Stimulated activated CD8-positive, alpha-beta memory T cell treated with anti-CD3 and anti-CD28 coated beads, Interleukin-12 subunit alpha, Interleukin-12 subunit beta, amount 100 ng/mL, for 4 hours (primary cell): Measurements from ENCODE around the gene FAM83F.

ENCODE experiments used
- DNase-seq: peaks from one replicate; pipeline ENCODE4 v3.0.0-alpha.2; 2020; ENCODE audit warnings: low read depth

FAM83F gene

GRCh38 chr22:40065981-40066380, 71.2 kb downstream of the FAM83F start:
- no peak for DNase-seq

GRCh38 chr22:40067639-40068038, 72.9 kb downstream of the FAM83F start:
- DNase-seq = no peak

- DNase-seq = no peak
Observed at GRCh38 chr22:40070701-40071100, 75.9 kb downstream of the FAM83F start.

- no peak for DNase-seq
Observed at GRCh38 chr22:40071720-40072119, 77.0 kb downstream of the FAM83F start.

GRCh38 chr22:40076702-40077645, 82.2 kb downstream of the FAM83F start:
- no peak for DNase-seq

- DNase-seq = no peak
Observed at GRCh38 chr22:40077646-40078016, 82.9 kb downstream of the FAM83F start.

GRCh38 chr22:40081662-40082061, 86.9 kb downstream of the FAM83F start:
- DNase-seq = no peak

- no peak for DNase-seq
Observed at GRCh38 chr22:40082184-40082583, 87.4 kb downstream of the FAM83F start.

GRCh38 chr22:40083794-40084193, 89.0 kb downstream of the FAM83F start:
- DNase-seq = no peak

- DNase-seq = no peak
Observed at GRCh38 chr22:40084246-40084645, 89.5 kb downstream of the FAM83F start.

- DNase-seq = no peak
Observed at GRCh38 chr22:40088818-40089217, 94.1 kb downstream of the FAM83F start.
